ENCODE data around the gene SLC25A1. TPM values are rescaled to one million over a fixed set of nuclear protein-coding genes. Genes with fewer than 3 reads are reported as not detected.
A peak's percentile ranks its signal among the peaks of the same experiment; 100 is the strongest.

Gene SLC25A1
- total RNA-seq, 1 experiment from 2014 or later: 151 TPM

- no peak within 1 kb of the TSS for H3K4me2 ChIP-seq (ENCODE audit: insufficient read depth, insufficient read length, low read length)
- no peaks in the 10 kb centered on the region; the same call in 1 of the 2 replicates for H3K27me3 Mint-ChIP-seq (ENCODE audit: low read depth)
- no peak within 1 kb of the TSS for H3T11ph ChIP-seq (ENCODE audit: low read length)
- peaks cover 8 to 42% (median 22%) of the 10 kb centered on the region in 3 experiments for H3K36me3 Mint-ChIP-seq (ENCODE audit: insufficient read depth in 1 of 3, low read depth in 3 of 3)
- H3K23me2 ChIP-seq (ENCODE audit: insufficient read length, low read depth, low read length, poor library complexity, severe bottlenecking): no peaks in the 10 kb centered on the region
- H2AK5ac ChIP-seq (ENCODE audit: insufficient read length, low read length): no peak within 1 kb of the TSS
- H3K79me1 ChIP-seq (ENCODE audit: insufficient read depth, low read depth, low read length, poor library complexity, severe bottlenecking): no peaks in the 10 kb centered on the region
- no peak within 1 kb of the TSS for H4K8ac ChIP-seq (replicated peaks; ENCODE audit: insufficient read length, low read depth, low read length)
- H3K9ac ChIP-seq (ENCODE audit: extremely low read depth, insufficient read length, low read length): no peak within 1 kb of the TSS
- no peak within 1 kb of the TSS for H2BK15ac ChIP-seq (ENCODE audit: low read depth, low read length)
- H2BK20ac ChIP-seq (ENCODE audit: low read depth, low read length, poor library complexity, severe bottlenecking): no peak within 1 kb of the TSS
- no peaks in the 10 kb centered on the region for H4K20me1 ChIP-seq (ENCODE audit: control insufficient read depth, insufficient read depth, insufficient read length)
- H3K18ac ChIP-seq (ENCODE audit: insufficient read length, low read depth, low read length): no peak within 1 kb of the TSS
- no peak within 1 kb of the TSS for H3K4ac ChIP-seq (ENCODE audit: low read depth, low read length)
- H3K79me2 ChIP-seq (ENCODE audit: insufficient read depth, low read length): no peaks in the 10 kb centered on the region
- no peak within 1 kb of the TSS for H2AFZ ChIP-seq (ENCODE audit: low read length)
- no CpG with 5 or more reads among the region's 27 CpGs for WGBS (ENCODE audit: extremely low coverage, insufficient read length, low lambda C conversion rate)
- no peak within 1 kb of the TSS for H2BK120ac ChIP-seq (ENCODE audit: low read depth, low read length, poor library complexity, severe bottlenecking)
- peak; percentile 63 for DNase-seq
- TF ChIP-seq CTCF (conservative IDR thresholded peaks at IDR 0.05): no peak
- H3K27ac ChIP-seq (ENCODE audit: insufficient read length, low read depth, low read length): no peak within 1 kb of the TSS
- H3K23ac ChIP-seq (ENCODE audit: insufficient read length, low read depth, low read length): no peak within 1 kb of the TSS
- no peaks in the 10 kb centered on the region for H3K4me1 ChIP-seq (ENCODE audit: insufficient read depth, low read length)
- no peak within 1 kb of the TSS for H4K5ac ChIP-seq (ENCODE audit: insufficient read length, low read depth, low read length)
- no peak within 1 kb of the TSS for H3K4me3 Mint-ChIP-seq
- H2BK5ac ChIP-seq (ENCODE audit: insufficient read length, low read length): no peak within 1 kb of the TSS
- H2BK12ac ChIP-seq (ENCODE audit: insufficient read length, low read depth, low read length): no peak within 1 kb of the TSS
- H3K9me3 ChIP-seq (ENCODE audit: control insufficient read depth, low read depth, low read length): no peaks in the 10 kb centered on the region
- peak within 1 kb of the TSS in 1 of 3 experiments; percentile 56; a peak in 2 of 7 replicates for H3K27ac Mint-ChIP-seq
- H3K14ac ChIP-seq (ENCODE audit: insufficient read depth, low read length): no peak within 1 kb of the TSS
- no peak within 1 kb of the TSS for H4K91ac ChIP-seq (ENCODE audit: insufficient read length, low read depth, low read length)
- no peak within 1 kb of the TSS for H3K56ac ChIP-seq (ENCODE audit: insufficient read length, low read depth, low read length)
- no peaks in the 10 kb centered on the region; a peak in 1 of 4 replicates for H3K4me1 Mint-ChIP-seq
- no peaks in the 10 kb centered on the region for H3K9me3 Mint-ChIP-seq
- no peaks in the 10 kb centered on the region for H3K27me3 ChIP-seq (ENCODE audit: insufficient read depth, low read length)
These were observed 47.4 kb downstream of the SLC25A1 start, which contains the start of gene TSSK2 for GRCh38 chr22:19130959-19131684. Gene TSSK2, plus strand, starts transcription at chr22:19131308. Its CDS starts 92 bp downstream, at chr22:19131400.

Measured in H9 (cell line).